AG20443 (cell line): ENCODE data around the gene CKAP2L.
A peak's percentile ranks its signal among the peaks of the same experiment; 100 is the strongest.
"Not testable (repeated sequence)": the region's sequence is repeated elsewhere in the genome, so short reads cannot be mapped to it uniquely, and the experiment has no call there.

Experiments
- DNase-seq: peaks from one replicate; pipeline ENCODE4 v3.0.0; 2012; ENCODE audit warnings: low spot score, mixed read lengths

Gene CKAP2L

GRCh38 chr2:112709703-112710102 lies 54.7 kb downstream of the CKAP2L start:
- peak; percentile 4 for DNase-seq

GRCh38 chr2:112708968-112709367 lies 55.4 kb downstream of the CKAP2L start:
- peak; percentile 1 for DNase-seq

GRCh38 chr2:112706947-112707346 lies 57.5 kb downstream of the CKAP2L start:
- DNase-seq = not testable (repeated sequence)

- peak; percentile 29 for DNase-seq
Measured at GRCh38 chr2:112706170-112706664, 58.2 kb downstream of the CKAP2L start.

GRCh38 chr2:112705575-112705974 lies 58.8 kb downstream of the CKAP2L start:
- DNase-seq = peak; percentile 2

GRCh38 chr2:112703684-112704083 lies 60.7 kb downstream of the CKAP2L start:
- no peak for DNase-seq

- no peak for DNase-seq
Measured at GRCh38 chr2:112701052-112701451, 63.4 kb downstream of the CKAP2L start.

GRCh38 chr2:112699984-112700667 lies 64.3 kb downstream of the CKAP2L start:
- DNase-seq = no peak

- DNase-seq = no peak
Measured at GRCh38 chr2:112698834-112699515, 65.4 kb downstream of the CKAP2L start.

- no peak for DNase-seq
Measured at GRCh38 chr2:112694182-112694581, 70.2 kb downstream of the CKAP2L start.

- no peak for DNase-seq
Measured at GRCh38 chr2:112693596-112693995, 70.8 kb downstream of the CKAP2L start.

- no peak for DNase-seq
Measured at GRCh38 chr2:112692918-112693317, 71.5 kb downstream of the CKAP2L start.

- DNase-seq = peak; percentile 94
Measured at GRCh38 chr2:112692495-112692911, 71.9 kb downstream of the CKAP2L start.

GRCh38 chr2:112691881-112692281 lies 72.5 kb downstream of the CKAP2L start:
- DNase-seq = no peak

- DNase-seq = peak; percentile 55
Measured at GRCh38 chr2:112690853-112691401, 73.5 kb downstream of the CKAP2L start.

- no peak for DNase-seq
Measured at GRCh38 chr2:112688086-112688880, 76.1 kb downstream of the CKAP2L start.

- no peak for DNase-seq
Measured at GRCh38 chr2:112687522-112687921, 76.9 kb downstream of the CKAP2L start.
